A673 (cell line): Measurements from ENCODE around the gene GIPC2.

Experiments
- EZH2 ChIP-seq: fragments of 200-600 bp; sonication (generic); IDR thresholded peaks from 2 replicates; pipeline ENCODE4 v1.6.1; 2017; ENCODE audit warnings: borderline replicate concordance, low read depth, mild to moderate bottlenecking, mixed read lengths, antibody characterized with exemption, low read length; ENCODE audit not compliant: poor library complexity, severe bottlenecking
- TF ChIP-seq, protein P1 (sequence below): fragments of 300-800, 200-600 bp; sonication (generic); conservative IDR thresholded peaks from 2 replicates; pipeline ENCODE4 v1.5.1; 2017; ENCODE audit warnings: low read depth, mild to moderate bottlenecking, antibody characterized with exemption, low read length, moderate library complexity, mixed read lengths

DNA sequence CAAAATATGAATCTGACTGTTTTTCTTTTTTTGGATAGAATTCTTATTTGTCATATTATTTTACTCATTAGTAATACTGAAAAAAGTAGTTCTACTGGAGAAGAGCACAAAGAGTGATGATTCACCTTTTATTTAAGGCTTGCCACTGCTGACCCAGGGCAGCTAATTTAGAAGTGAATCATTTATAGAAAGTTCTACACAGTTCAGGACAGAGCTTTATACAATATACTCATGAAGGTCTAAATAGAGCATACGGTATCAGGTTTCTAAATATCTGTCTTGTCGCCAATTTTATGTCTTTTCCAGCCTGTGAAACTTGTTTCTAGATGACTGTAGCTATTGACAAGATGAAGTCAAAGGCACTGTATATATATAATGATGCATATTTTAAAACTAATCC lies 25.0 kb downstream of the GIPC2 start:
- TF ChIP-seq, protein P1, sequence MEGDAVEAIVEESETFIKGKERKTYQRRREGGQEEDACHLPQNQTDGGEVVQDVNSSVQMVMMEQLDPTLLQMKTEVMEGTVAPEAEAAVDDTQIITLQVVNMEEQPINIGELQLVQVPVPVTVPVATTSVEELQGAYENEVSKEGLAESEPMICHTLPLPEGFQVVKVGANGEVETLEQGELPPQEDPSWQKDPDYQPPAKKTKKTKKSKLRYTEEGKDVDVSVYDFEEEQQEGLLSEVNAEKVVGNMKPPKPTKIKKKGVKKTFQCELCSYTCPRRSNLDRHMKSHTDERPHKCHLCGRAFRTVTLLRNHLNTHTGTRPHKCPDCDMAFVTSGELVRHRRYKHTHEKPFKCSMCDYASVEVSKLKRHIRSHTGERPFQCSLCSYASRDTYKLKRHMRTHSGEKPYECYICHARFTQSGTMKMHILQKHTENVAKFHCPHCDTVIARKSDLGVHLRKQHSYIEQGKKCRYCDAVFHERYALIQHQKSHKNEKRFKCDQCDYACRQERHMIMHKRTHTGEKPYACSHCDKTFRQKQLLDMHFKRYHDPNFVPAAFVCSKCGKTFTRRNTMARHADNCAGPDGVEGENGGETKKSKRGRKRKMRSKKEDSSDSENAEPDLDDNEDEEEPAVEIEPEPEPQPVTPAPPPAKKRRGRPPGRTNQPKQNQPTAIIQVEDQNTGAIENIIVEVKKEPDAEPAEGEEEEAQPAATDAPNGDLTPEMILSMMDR: no peak
- no peak for TF ChIP-seq EZH2
